Endothelial cell of umbilical vein (primary cell): ENCODE results near the gene MPST. TPM values are rescaled to one million over a fixed set of nuclear protein-coding genes. Genes with fewer than 3 reads are reported as not detected.

ENCODE experiments used
- BruUV-seq: library from RNA; stranded (reverse); fragments of 400-500 nt; replicated peaks from 2 replicates; lab custom pipeline; 2021; lab: Mats Ljungman, UMichigan
- CTCF ChIA-PET: fragments of 300-600, 350-600 bp; sonication (Branson Sonifier 250); formaldehyde crosslinking; loops from one replicate; lab custom pipeline; 2021; ENCODE audit warnings: antibody characterized with exemption, inconsistent platforms; lab: Charles Lee
- POLR2A ChIA-PET: fragments of 300-600, 350-600 bp; sonication (Branson Sonifier 250); formaldehyde crosslinking; loops from one replicate; lab custom pipeline; 2021; ENCODE audit warnings: antibody characterized with exemption, inconsistent platforms; lab: Charles Lee
- DNase-seq: peaks from one replicate; pipeline ENCODE4 v3.0.0-alpha.2; 2011; ENCODE audit warnings: low read depth, low spot score
- FAIRE-seq: peaks from 2 replicates; lab custom pipeline; 2011; peaks lifted over from hg19 to GRCh38; lab: Jason Lieb, UNC
- H2AFZ ChIP-seq: 2 replicates; pipeline ENCODE4 v1.6.0; 2012; ENCODE audit warnings: low read depth, low read length, control low read depth, inconsistent platforms
- H3K27ac ChIP-seq: 2 replicates; pipeline ENCODE4 v1.5.1; 2011; ENCODE audit warnings: low read depth, mild to moderate bottlenecking, control low read depth, low read length, moderate library complexity; ENCODE audit not compliant: insufficient read depth
- H3K27me3 ChIP-seq, 2 experiments: 2 replicates each; pipeline versions ENCODE4 v1.6.0 to v1.6.1; 2011; ENCODE audit warnings: low read length in 2 of 2, mixed read lengths in 1 of 2; ENCODE audit not compliant: control insufficient read depth in 2 of 2, insufficient read depth in 2 of 2
- H3K36me3 ChIP-seq, 2 experiments: 2 replicates in 1 of 2; 3 replicates in 1 of 2; pipeline ENCODE4 v1.5.1; 2011; ENCODE audit warnings: low read length in 2 of 2, mild to moderate bottlenecking in 1 of 2, moderate library complexity in 1 of 2; ENCODE audit not compliant: control insufficient read depth in 2 of 2, insufficient read depth in 2 of 2; ENCODE audit errors: extremely low read depth in 1 of 2
- H3K4me1 ChIP-seq: 3 replicates; pipeline ENCODE4 v1.5.1; 2011; ENCODE audit warnings: mild to moderate bottlenecking, low read length; ENCODE audit not compliant: control insufficient read depth, insufficient read depth; ENCODE audit errors: extremely low read depth
- H3K4me2 ChIP-seq: 2 replicates; pipeline ENCODE4 v1.6.1; 2011; ENCODE audit warnings: low read length, control low read depth, mixed read lengths; ENCODE audit not compliant: insufficient read depth
- H3K4me3 ChIP-seq, 3 experiments: fragments of 200-600 bp in 1 of 3; sonication (generic), shearing (Covaris generic) in 1 of 3; replicated peaks in 1 of 3; 2 replicates each; pipeline ENCODE4 v1.5.1; 2011 to 2016; ENCODE audit warnings: control low read depth in 3 of 3, low read length in 3 of 3, mild to moderate bottlenecking in 2 of 3, inconsistent platforms in 1 of 3, low read depth in 1 of 3, moderate library complexity in 1 of 3; ENCODE audit not compliant: insufficient read depth in 1 of 3
- H3K79me2 ChIP-seq: 2 replicates; pipeline ENCODE4 v1.6.0; 2012; ENCODE audit warnings: low read length, inconsistent platforms; ENCODE audit not compliant: control insufficient read depth, insufficient read depth
- H3K9ac ChIP-seq: replicated peaks from 2 replicates; pipeline ENCODE3; 2011; ENCODE audit warnings: low read length, control low read depth; ENCODE audit not compliant: insufficient read depth; ENCODE audit errors: extremely low read depth
- H3K9me1 ChIP-seq: replicated peaks from 3 replicates; pipeline ENCODE4 v1.6.0; 2011; ENCODE audit warnings: mild to moderate bottlenecking, low read length; ENCODE audit not compliant: control insufficient read depth, insufficient read depth; ENCODE audit errors: extremely low read depth
- H3K9me3 ChIP-seq: replicated peaks from 2 replicates; pipeline ENCODE4 v1.5.1; 2012; ENCODE audit warnings: low read length, inconsistent platforms; ENCODE audit not compliant: control insufficient read depth, insufficient read depth
- H4K20me1 ChIP-seq: replicated peaks from 2 replicates; pipeline ENCODE3; 2011; ENCODE audit warnings: mild to moderate bottlenecking, low read length; ENCODE audit not compliant: control insufficient read depth, insufficient read depth; ENCODE audit errors: extremely low read depth
- CTCF ChIP-seq, 2 donors: IDR thresholded peaks; 1 replicate in 1 of 2; 2 replicates in 1 of 2; pipeline ENCODE4 v1.5.1; 2011; ENCODE audit warnings: low read length in 2 of 2, mild to moderate bottlenecking in 2 of 2, moderate library complexity in 2 of 2, control low read depth in 1 of 2, inconsistent platforms in 1 of 2, low read depth in 1 of 2; ENCODE audit not compliant: insufficient read depth in 1 of 2; ENCODE audit errors: extremely low read depth in 1 of 2
- EZH2 ChIP-seq: IDR thresholded peaks from 2 replicates; pipeline ENCODE4 v1.6.1; 2012; ENCODE audit warnings: borderline replicate concordance, low read depth, mild to moderate bottlenecking, moderate library complexity, low read length, inconsistent platforms; ENCODE audit not compliant: severe bottlenecking
- FOS ChIP-seq: IDR thresholded peaks from 2 replicates; pipeline ENCODE4 v1.6.1; 2011; ENCODE audit warnings: mild to moderate bottlenecking, low read length, moderate library complexity, borderline replicate concordance; ENCODE audit not compliant: insufficient read depth
- GATA2 ChIP-seq: IDR thresholded peaks from 2 replicates; pipeline ENCODE4 v1.7.0; 2011; ENCODE audit warnings: low read depth, mild to moderate bottlenecking, moderate library complexity, mixed read lengths, low read length; ENCODE audit not compliant: insufficient read length, insufficient read depth
- JUN ChIP-seq: IDR thresholded peaks from 2 replicates; pipeline ENCODE4 v1.6.1; 2011; ENCODE audit warnings: borderline replicate concordance, low read depth; ENCODE audit not compliant: insufficient read length, insufficient read depth
- MAX ChIP-seq: IDR thresholded peaks from 2 replicates; pipeline ENCODE4 v1.6.1; 2011; ENCODE audit not compliant: insufficient read depth, insufficient read length
- dilution Hi-C: fragments of 300-500 bp; cut with MboI; formaldehyde crosslinking; loops from one replicate; pipeline ENCODE4 v1.15.0; 2019; ENCODE audit warnings: low sequenced_read_pairs; ENCODE audit not compliant: extremely low pct_ligation_motif_present
- intact Hi-C: fragments of 100-400 bp; cut with micrococcal nuclease; formaldehyde crosslinking; loops from one replicate; pipeline ENCODE4 v1.10.0; 2022
- polyA plus RNA-seq, 4 experiments: library from polyadenylated mRNA; depleted of rRNA in 3 of 4; stranded (reverse) in 3 of 4; unstranded in 1 of 4; fragments of >200 nt; gene quantifications; 2 replicates each; pipeline versions ENCODE4 v1.2.1 to v1.2.3, GENCODE V29; 2011 to 2012; ENCODE audit warnings: missing spikeins in 1 of 4
- total RNA-seq: library from RNA; stranded (reverse); gene quantifications from 2 replicates; pipeline ENCODE4 v1.2.3, GENCODE V29; 2021

Gene MPST
- total and polyA plus RNA-seq, 2 donors (not counting 3 experiments of a cell fraction or from before 2014, with no cell fraction given) = 93.2 to 124 TPM

GRCh38 chr22:37052386-37053309 is 33.1 kb downstream of the MPST start:
- CTCF ChIA-PET = interaction anchor here (0.6 to 1.8 kb wide), 5 partner anchors 9 to 270 kb away, joined by 4 to 7 read pairs (median 6); no protein-coding TSS in a partner anchor

More at GRCh38 chr22:37052386-37053309, 33.1 kb downstream of the MPST start:
- no peaks in the 10 kb centered on the region for H3K27me3 ChIP-seq
- dilution Hi-C loops = no loop called here
- FAIRE-seq (no peak), DNase-seq (no peak)
- peaks cover 7% of the 10 kb centered on the region for H3K4me1 ChIP-seq
- peak overlapping the region; percentile 77 for H3K4me2 ChIP-seq
- H4K20me1 ChIP-seq = no peaks in the 10 kb centered on the region
- H2AFZ ChIP-seq = peak overlapping the region; percentile 80
- peak overlapping the region; percentile 44 to 75 (median 46) for H3K4me3 ChIP-seq
- no peaks in the 10 kb centered on the region for H3K9me3 ChIP-seq
- TF ChIP-seq CTCF (IDR thresholded peaks at IDR 0.05; ENCODE audit: extremely low read depth in 1 of 2, insufficient read depth in 1 of 2, low read depth in 1 of 2, low read length in 2 of 2) (no peak), FOS (no peak), MAX (no peak), GATA2 (no peak), EZH2 (no peak), JUN (no peak)
- H3K27ac ChIP-seq = no peak overlapping the region
- POLR2A ChIA-PET = no interaction called here
- TSS peak; percentile 14 for BruUV-seq
- intact Hi-C loops = no loop called here
- H3K9ac ChIP-seq = peak overlapping the region; percentile 34
- peaks cover 3% of the 10 kb centered on the region for H3K79me2 ChIP-seq
- H3K36me3 ChIP-seq = peaks cover 0 to 25% of the 10 kb centered on the region in 2 experiments
- no peaks in the 10 kb centered on the region for H3K9me1 ChIP-seq
